Heart left ventricle (tissue), 16 donors: Measurements from ENCODE around the gene DIS3L2. TPM values are rescaled to one million over a fixed set of nuclear protein-coding genes. Genes with fewer than 3 reads are reported as not detected.
"Not testable (repeated sequence)": the region's sequence is repeated elsewhere in the genome, so short reads cannot be mapped to it uniquely, and the experiment has no call there.

ENCODE experiments used
- ATAC-seq, 4 donors: fragments of 200-7000 bp; cut with Tn5 transposase; one replicate each; pipeline ENCODE4 v1.9.1; 2020 to 2022; ENCODE audit warnings: moderate library complexity in 4 of 4, mild to moderate bottlenecking in 3 of 4, moderate number of reproducible peaks in 1 of 4
- DNase-seq, 5 donors: peaks; one replicate each; pipeline ENCODE4 v3.0.0-alpha.2; 2020
- H3K27ac ChIP-seq, 12 donors: fragments of 200-600 bp; sonication (generic) in 4 of 12; one replicate each; pipeline versions ENCODE4 v1.5.0 to v1.8.0; 2016 to 2022; ENCODE audit warnings: mild to moderate bottlenecking in 2 of 12
- H3K27me3 ChIP-seq, 9 donors: fragments of 200-600 bp; sonication (generic) in 2 of 9; one replicate each; pipeline versions ENCODE4 v1.5.1 to v1.8.0; 2016 to 2022; ENCODE audit warnings: mild to moderate bottlenecking in 3 of 9
- H3K36me3 ChIP-seq, 9 donors: fragments of 200-600 bp; sonication (generic) in 2 of 9; one replicate each; pipeline versions ENCODE4 v1.5.0 to v1.8.0; 2018 to 2022; ENCODE audit warnings: mild to moderate bottlenecking in 2 of 9
- H3K4me1 ChIP-seq, 12 donors: fragments of 200-600 bp; sonication (generic) in 4 of 12; one replicate each; pipeline versions ENCODE4 v1.5.0 to v1.8.0; 2016 to 2022; ENCODE audit warnings: mild to moderate bottlenecking in 3 of 12
- H3K4me3 ChIP-seq, 12 donors: fragments of 200-600 bp; sonication (generic) in 4 of 12; one replicate each; pipeline versions ENCODE4 v1.5.0 to v1.8.0; 2017 to 2022; ENCODE audit warnings: mild to moderate bottlenecking in 9 of 12, moderate library complexity in 4 of 12
- H3K9me3 ChIP-seq, 12 donors: fragments of 200-600 bp; sonication (generic) in 4 of 12; one replicate each; pipeline versions ENCODE4 v1.5.0 to v1.8.0; 2016 to 2022; ENCODE audit warnings: mild to moderate bottlenecking in 1 of 12
- POLR2A ChIP-seq, 2 donors: fragments of 450-650 bp; IDR thresholded peaks; one replicate each; pipeline ENCODE4 v1.6.1; 2017; ENCODE audit warnings: antibody characterized with exemption in 2 of 2, mild to moderate bottlenecking in 2 of 2, moderate library complexity in 2 of 2
- WGBS, 4 donors: extraction: QIAGEN DNeasy Blood & Tissue Kit in 2 of 4; methylation state at CpG; one replicate each; pipeline versions ENCODE4 v1.1.5 to v1.1.7; 2013 to 2018; 5-methylcytosine and 5-hydroxymethylcytosine counted together
- intact Hi-C, 10 donors: fragments of 100-400 bp; cut with DNase I; formaldehyde crosslinking; loops; one replicate each; pipeline versions ENCODE4 v1.11.1 to v1.14.2; 2022
- polyA plus RNA-seq, 2 donors: library from polyadenylated mRNA; stranded (reverse); fragments of 200-250 nt; gene quantifications; one replicate each; pipeline ENCODE4 v1.2.3, GENCODE V29; 2013
- total RNA-seq, 9 donors: library from RNA; depleted of rRNA in 2 of 9; stranded (reverse); fragments of >200 nt in 2 of 9; fragmentation: NEBNext Ultra II Directional in 3 of 9; extraction: Animal tissue kit (Norgen Biotek cat#: 25700) in 3 of 9; gene quantifications; one replicate each; pipeline versions ENCODE4 v1.1.0 to v1.2.4, GENCODE V29; 2016 to 2023
- TF ChIP-seq, protein P1 (sequence below), 12 donors: fragments of 200-600 bp; sonication (generic) in 4 of 12; IDR thresholded peaks; one replicate each; pipeline versions ENCODE4 v1.5.0 to v1.8.0; 2018 to 2022; ENCODE audit warnings: antibody characterized with exemption in 12 of 12, mild to moderate bottlenecking in 5 of 12
- donor health status: ischemic (EF 13 %, LVEDD 7.1; RV severe dilation, severe dysfunction).
- donor health status: healthy with polysubstance abuse.
- donor health status: DM: no; HTN: yes; CAD: no.
- donor health status: DM: no; HTN: no; CAD: no.
- donor health status: ischemic (EF 25% LVEDD 6.9; RV normal size, moderate dysfunction).
- donor health status: ischemic (EF 25% LVEDD 5.7; RV mildly dilated, moderate dysfunction).
- donor health status: healthy.
- donor health status: DM: yes; HTN: yes; CAD: no.
- donor health status: ischemic (EF 35%, LVEDD 5.7; RV mildly dilated, moderate dysfunction).
- donor health status: nonischemic (EF 11% LVEDD 7.7; RV severe dilation, severe dysfunction).
- donor health status: DM: yes; HTN: yes; CAD: no.
- donor health status: PGD.
- donor health status: ischemic (EF 29% LVEDD 5.4; RV normal size, mild dysfunction).
- donor health status: nonischemic (EF 23%, LVEDD 6.1; RV moderate dilation, normal function).

The DIS3L2 gene
- total and polyA plus RNA-seq, 11 donors: 12.4 to 27.3 (median 21.8) TPM

DNA sequence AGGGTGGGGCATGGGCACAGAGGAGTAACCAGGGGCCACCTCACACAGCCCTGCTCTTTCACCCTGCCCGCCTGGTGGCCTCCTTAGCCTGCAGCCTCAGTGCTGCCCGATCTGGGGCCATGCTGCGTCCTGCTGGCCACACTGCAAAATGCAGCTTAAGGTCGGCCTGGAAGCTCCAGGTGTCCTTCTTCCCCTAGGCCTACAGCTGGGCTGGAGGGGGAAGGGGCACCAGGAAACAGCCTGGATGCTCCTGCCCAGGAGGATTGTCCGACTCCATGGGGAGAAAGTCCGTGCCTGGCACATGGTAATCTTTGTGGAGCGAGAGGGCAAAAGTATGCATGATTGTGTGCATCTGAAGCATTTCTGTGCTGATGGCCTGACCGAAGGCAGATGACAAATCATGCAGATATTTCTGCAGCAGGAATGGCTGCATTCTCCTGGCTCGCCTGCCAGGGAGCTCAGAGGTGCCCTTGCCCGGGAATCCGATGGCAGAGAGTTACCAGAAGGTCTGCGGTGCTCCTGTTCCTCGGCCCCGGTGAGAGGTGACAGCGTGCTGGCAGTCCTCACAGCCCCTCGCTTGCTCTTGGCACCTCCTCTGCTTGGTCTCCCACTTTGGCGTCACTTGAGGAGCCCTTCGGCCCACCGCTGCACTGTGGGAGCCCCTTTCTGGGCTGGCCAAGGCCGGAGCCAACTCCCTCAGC, 404.3 kb downstream of the DIS3L2 start:
- Histone ChIP-seq H3K4me3 (no peak overlapping the region), H3K4me1 (peaks cover 0 to 7% (median 0%) of the 10 kb centered on the region in 12 donors), H3K27ac (no peak overlapping the region), H3K27me3 (no peaks in the 10 kb centered on the region), H3K9me3 (no peaks in the 10 kb centered on the region), H3K36me3 (no peaks in the 10 kb centered on the region)
- DNase-seq (peak in 1 of 5 donors; percentile 61), ATAC-seq (peak in 3 of 4 donors; percentile 50 to 72 (median 65))
- intact Hi-C loops: no loop called here
- 56 to 78% (median 64%) methylated on average over 14 to 20 of the region's 20 CpGs for WGBS, 4 donors
- no peak for TF ChIP-seq POLR2A (IDR thresholded peaks at IDR 0.05)
- TF ChIP-seq, protein P1, sequence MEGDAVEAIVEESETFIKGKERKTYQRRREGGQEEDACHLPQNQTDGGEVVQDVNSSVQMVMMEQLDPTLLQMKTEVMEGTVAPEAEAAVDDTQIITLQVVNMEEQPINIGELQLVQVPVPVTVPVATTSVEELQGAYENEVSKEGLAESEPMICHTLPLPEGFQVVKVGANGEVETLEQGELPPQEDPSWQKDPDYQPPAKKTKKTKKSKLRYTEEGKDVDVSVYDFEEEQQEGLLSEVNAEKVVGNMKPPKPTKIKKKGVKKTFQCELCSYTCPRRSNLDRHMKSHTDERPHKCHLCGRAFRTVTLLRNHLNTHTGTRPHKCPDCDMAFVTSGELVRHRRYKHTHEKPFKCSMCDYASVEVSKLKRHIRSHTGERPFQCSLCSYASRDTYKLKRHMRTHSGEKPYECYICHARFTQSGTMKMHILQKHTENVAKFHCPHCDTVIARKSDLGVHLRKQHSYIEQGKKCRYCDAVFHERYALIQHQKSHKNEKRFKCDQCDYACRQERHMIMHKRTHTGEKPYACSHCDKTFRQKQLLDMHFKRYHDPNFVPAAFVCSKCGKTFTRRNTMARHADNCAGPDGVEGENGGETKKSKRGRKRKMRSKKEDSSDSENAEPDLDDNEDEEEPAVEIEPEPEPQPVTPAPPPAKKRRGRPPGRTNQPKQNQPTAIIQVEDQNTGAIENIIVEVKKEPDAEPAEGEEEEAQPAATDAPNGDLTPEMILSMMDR (IDR thresholded peaks at IDR 0.05): peak in 4 of 12 donors; percentile 9 to 25 (median 14)

DNA sequence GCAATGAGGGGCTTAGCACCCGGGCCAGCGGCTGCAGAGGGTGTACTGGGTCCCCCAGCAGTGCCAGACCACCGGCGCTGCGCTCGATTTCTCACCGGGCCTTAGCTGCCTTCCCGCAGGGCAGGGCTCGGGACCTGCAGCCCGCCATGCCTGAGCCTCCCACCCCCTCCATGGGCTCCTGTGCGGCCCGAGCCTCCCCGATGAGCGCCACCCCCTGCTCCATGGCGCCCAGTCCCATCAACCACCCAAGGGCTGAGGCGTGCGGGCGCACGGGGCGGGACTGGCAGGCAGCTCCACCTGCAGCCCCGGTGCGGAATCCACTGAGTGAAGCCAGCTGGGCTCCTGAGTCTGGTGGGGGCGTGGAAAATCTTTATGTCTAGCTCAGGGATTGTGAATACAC, 404.9 kb downstream of the DIS3L2 start:
- intact Hi-C loops, DNase-seq, H3K4me1 ChIP-seq, H3K4me3 ChIP-seq, H3K9me3 ChIP-seq, H3K27ac ChIP-seq, ATAC-seq, H3K36me3 ChIP-seq, H3K27me3 ChIP-seq: not testable (repeated sequence)
- WGBS, 4 donors: 80 to 95% (median 91%) methylated on average over 1 to 23 of the region's 23 CpGs

DNA sequence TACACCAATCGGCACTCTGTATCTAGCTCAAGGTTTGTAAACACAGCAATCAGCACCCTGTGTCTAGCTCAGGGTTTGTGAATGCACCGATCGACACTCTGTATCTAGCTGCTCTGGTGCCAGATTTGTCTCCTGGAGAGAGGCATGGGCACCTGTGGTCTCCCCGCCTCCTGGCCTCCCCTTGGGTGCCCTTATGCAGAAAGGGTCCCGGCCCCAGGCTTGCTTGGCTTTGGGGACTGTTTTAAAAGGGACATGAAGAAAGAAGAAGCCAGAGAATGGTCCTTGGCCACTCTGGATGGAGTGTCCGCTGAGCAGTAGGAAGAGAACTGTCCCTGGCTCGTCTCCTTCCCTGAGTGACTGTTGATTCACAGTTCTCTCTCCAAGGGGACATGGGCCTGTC, 405.5 kb downstream of the DIS3L2 start:
- Histone ChIP-seq H3K9me3 (no peaks in the 10 kb centered on the region), H3K36me3 (no peaks in the 10 kb centered on the region), H3K4me3 (no peak overlapping the region), H3K4me1 (peaks cover 0 to 7% (median 0%) of the 10 kb centered on the region in 12 donors), H3K27ac (no peak overlapping the region), H3K27me3 (no peaks in the 10 kb centered on the region)
- TF ChIP-seq, protein P1 (IDR thresholded peaks at IDR 0.05): no peak
- no peak for TF ChIP-seq POLR2A (IDR thresholded peaks at IDR 0.05)
- ATAC-seq (no peak), DNase-seq (no peak)
- intact Hi-C loops: no loop called here
- 73 to 93% (median 79%) methylated on average over 6 to 7 of the region's 7 CpGs for WGBS, 4 donors

DNA sequence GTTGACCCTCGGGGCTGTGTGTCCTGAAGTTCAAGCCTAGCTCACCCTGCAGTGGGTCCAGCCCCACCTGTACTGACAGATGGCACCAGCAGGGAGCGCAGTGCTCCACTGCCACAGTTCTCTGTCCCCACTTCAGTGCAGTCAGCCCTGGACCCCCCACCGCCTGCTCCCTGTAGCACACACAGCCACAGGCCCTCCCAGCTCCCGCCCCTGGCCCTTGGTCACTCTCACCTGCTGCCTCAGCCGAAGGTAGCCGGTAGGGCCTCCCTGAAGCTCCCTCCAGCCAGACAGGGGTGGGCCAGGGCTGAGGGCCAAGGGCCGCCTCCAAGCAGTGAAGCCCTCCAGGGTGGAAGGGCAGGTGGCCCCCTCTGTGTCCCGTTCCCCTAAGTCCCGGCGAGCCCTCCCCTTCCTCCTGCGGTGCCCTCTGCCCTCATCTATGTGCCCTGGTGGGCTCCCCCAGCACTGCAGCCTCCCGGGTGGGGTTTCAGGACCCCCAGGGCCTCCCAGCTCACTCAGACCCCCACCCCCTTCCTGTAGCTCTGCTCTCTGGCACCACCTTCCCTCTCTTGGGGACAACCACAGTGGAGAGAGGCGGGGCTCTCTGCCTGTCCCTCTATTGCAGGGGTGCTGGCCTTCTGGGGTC, 406.2 kb downstream of the DIS3L2 start:
- DNase-seq (no peak), ATAC-seq (no peak)
- intact Hi-C loops: no loop called here
- Histone ChIP-seq H3K27me3 (no peaks in the 10 kb centered on the region), H3K4me1 (peaks cover 0 to 7% (median 0%) of the 10 kb centered on the region in 12 donors), H3K9me3 (no peaks in the 10 kb centered on the region), H3K27ac (no peak overlapping the region), H3K4me3 (no peak overlapping the region), H3K36me3 (no peaks in the 10 kb centered on the region)
- WGBS, 4 donors: 74 to 86% (median 79%) methylated on average over 7 to 13 of the region's 13 CpGs
- TF ChIP-seq, protein P1 (IDR thresholded peaks at IDR 0.05): no peak
- TF ChIP-seq POLR2A (IDR thresholded peaks at IDR 0.05): no peak
